ENCODE data around the gene PTPRC.

GRCh38 chr1:198612471-198613260, 26.2 kb upstream of the PTPRC start:
- TF ChIP-seq TAF1 (IDR thresholded peaks at IDR 0.05; ENCODE audit: borderline replicate concordance, insufficient read depth, low read length), result no peak
- no peak for TF ChIP-seq REST (IDR thresholded peaks at IDR 0.05; ENCODE audit: insufficient read depth in 1 of 2, low read depth in 2 of 2, low read length in 2 of 2)
- TF ChIP-seq POLR2AphosphoS5 (IDR thresholded peaks at IDR 0.05; ENCODE audit: low read depth, low read length), result no peak

Data from PFSK-1 (cell line).